GM23338 (cell line): ENCODE measurements around the gene PRELID1. TPM values are rescaled to one million over a fixed set of nuclear protein-coding genes. Genes with fewer than 3 reads are reported as not detected.

Experiments
- ATAC-seq: fragments of 200-7000 bp; cut with Tn5 transposase; 3 replicates; pipeline ENCODE4 v1.9.1; 2020
- DNase-seq: peaks from one replicate; pipeline ENCODE4 v3.0.0-alpha.2; 2015; ENCODE audit warnings: low spot score
- H2AFZ ChIP-seq: fragments of 200-600 bp; sonication (generic); 2 replicates; pipeline ENCODE4 v1.8.0; 2016; ENCODE audit warnings: antibody characterized with exemption, mild to moderate bottlenecking, moderate library complexity
- H3F3A ChIP-seq: fragments of 200-600 bp; sonication (generic); replicated peaks from 2 replicates; pipeline ENCODE4 v1.8.0; 2017; ENCODE audit warnings: antibody characterized with exemption, mixed run types, low read depth
- H3K27ac ChIP-seq: fragments of 200-600 bp; sonication (generic); 2 replicates; pipeline ENCODE4 v1.6.1; 2016; ENCODE audit warnings: low read depth
- H3K27me3 ChIP-seq: fragments of 200-600 bp; sonication (generic); 2 replicates; pipeline ENCODE4 v1.8.0; 2016; ENCODE audit warnings: mild to moderate bottlenecking, mixed run types, moderate library complexity; ENCODE audit not compliant: insufficient read depth
- H3K36me3 ChIP-seq: fragments of 200-600 bp; sonication (generic); 2 replicates; pipeline ENCODE4 v1.8.0; 2016; ENCODE audit warnings: mild to moderate bottlenecking; ENCODE audit not compliant: insufficient read depth
- H3K4me1 ChIP-seq: fragments of 200-600 bp; sonication (generic); 2 replicates; pipeline ENCODE4 v1.8.0; 2016; ENCODE audit warnings: mild to moderate bottlenecking, moderate library complexity; ENCODE audit not compliant: insufficient read depth
- H3K4me2 ChIP-seq: fragments of 200-600 bp; sonication (generic); 2 replicates; pipeline ENCODE4 v1.7.1; 2017; ENCODE audit warnings: mixed run types
- H3K4me3 ChIP-seq: fragments of 200-600 bp; sonication (generic); 2 replicates; pipeline ENCODE4 v1.6.1; 2016; ENCODE audit warnings: mixed run types
- H3K79me2 ChIP-seq: fragments of 200-600 bp; sonication (generic); replicated peaks from 2 replicates; pipeline ENCODE4 v1.8.0; 2017; ENCODE audit warnings: mild to moderate bottlenecking; ENCODE audit not compliant: insufficient read depth
- H3K9me2 ChIP-seq: fragments of 200-600 bp; sonication (generic); 2 replicates; pipeline ENCODE4 v1.8.0; 2017; ENCODE audit not compliant: insufficient read depth
- H4K20me1 ChIP-seq: fragments of 200-600 bp; sonication (generic); replicated peaks from 2 replicates; pipeline ENCODE4 v1.8.0; 2017; ENCODE audit warnings: mild to moderate bottlenecking; ENCODE audit not compliant: insufficient read depth
- H3K27ac Mint-ChIP-seq: 2 replicates; pipeline ENCODE4 v1.8.0; 2020; ENCODE audit warnings: inconsistent platforms, mild to moderate bottlenecking, moderate library complexity, mixed read lengths
- H3K27me3 Mint-ChIP-seq: 3 replicates; pipeline ENCODE4 v1.8.0; 2022; ENCODE audit warnings: low read depth, mild to moderate bottlenecking, moderate library complexity, mixed read lengths, inconsistent platforms; ENCODE audit not compliant: insufficient read depth, poor library complexity
- H3K36me3 Mint-ChIP-seq: 3 replicates; pipeline ENCODE4 v1.8.0; 2021; ENCODE audit warnings: low read depth, mild to moderate bottlenecking, inconsistent platforms, moderate library complexity, mixed read lengths
- H3K4me1 Mint-ChIP-seq: 3 replicates; pipeline ENCODE4 v1.8.0; 2020; ENCODE audit warnings: mild to moderate bottlenecking, inconsistent platforms, mixed read lengths
- H3K4me3 Mint-ChIP-seq: 3 replicates; pipeline ENCODE4 v1.8.0; 2021; ENCODE audit warnings: moderate library complexity, mild to moderate bottlenecking, inconsistent platforms, mixed read lengths
- H3K9me3 Mint-ChIP-seq: 3 replicates; pipeline ENCODE4 v1.8.0; 2020; ENCODE audit warnings: moderate library complexity, mild to moderate bottlenecking, inconsistent platforms, mixed read lengths
- CREB1 ChIP-seq: fragments of 250-450 bp; sonication (Bioruptor Pico); IDR thresholded peaks from 2 replicates; pipeline ENCODE4 v1.5.0; 2020; ENCODE audit warnings: low read depth, mild to moderate bottlenecking, moderate library complexity
- EZH2 ChIP-seq: fragments of 200-600 bp; sonication (generic); IDR thresholded peaks from one replicate; pipeline ENCODE4 v1.8.0; 2017; ENCODE audit warnings: antibody characterized with exemption, mild to moderate bottlenecking, low read depth; ENCODE audit not compliant: unreplicated experiment
- EZH2phosphoT487 ChIP-seq: fragments of 200-600 bp; sonication (generic); IDR thresholded peaks from one replicate; pipeline ENCODE4 v1.8.1; 2018; ENCODE audit warnings: antibody characterized with exemption; ENCODE audit not compliant: unreplicated experiment
- POLR2AphosphoS5 ChIP-seq: IDR thresholded peaks from 2 replicates; pipeline ENCODE4 v1.6.1; 2016; ENCODE audit warnings: antibody characterized with exemption, low read depth
- STAT1 ChIP-seq: IDR thresholded peaks from one replicate; pipeline ENCODE4 v1.6.1; 2016; ENCODE audit warnings: antibody characterized with exemption; ENCODE audit not compliant: unreplicated experiment
- ZNF114 ChIP-seq: fragments of 250-450 bp; sonication (Bioruptor Pico); IDR thresholded peaks from 2 replicates; pipeline ENCODE4 v1.5.0; 2020; ENCODE audit warnings: mild to moderate bottlenecking, moderate library complexity
- ZNF462 ChIP-seq: fragments of 250-450 bp; sonication (Bioruptor Pico); IDR thresholded peaks from 2 replicates; pipeline ENCODE4 v1.5.0; 2020; ENCODE audit warnings: mild to moderate bottlenecking, moderate library complexity
- long read RNA-seq: library from polyadenylated mRNA; unstranded; transcript quantifications from one replicate; pipeline ENCODE4 v2.0.0, GENCODE V29; 2020; ENCODE audit not compliant: unreplicated experiment
- polyA plus RNA-seq: library from polyadenylated mRNA; unstranded; fragments of >200 nt; fragmentation: Nextera tagmentation; extraction: Ambion mirVana; gene quantifications from 2 replicates; pipeline ENCODE4 v1.2.1, GENCODE V29; 2016
- total RNA-seq: library from RNA; depleted of rRNA; stranded (reverse); fragments of >200 nt; shearing (Covaris generic); gene quantifications from 2 replicates; pipeline ENCODE4 v1.2.3, GENCODE V29; 2014; rRNA removed
- TF ChIP-seq, protein P1 (sequence below), 2 experiments: fragments of 200-600 bp in 1 of 2; sonication (generic) in 1 of 2; conservative IDR thresholded peaks; 2 replicates each; pipeline versions ENCODE4 v1.5.1 to v1.6.1; 2016 to 2017; ENCODE audit warnings: antibody characterized with exemption in 2 of 2, low read depth in 2 of 2, mild to moderate bottlenecking in 2 of 2, moderate library complexity in 1 of 2
- TF ChIP-seq, protein P2 (sequence below): IDR thresholded peaks from 2 replicates; pipeline ENCODE4 v1.6.1; 2016; ENCODE audit warnings: antibody characterized with exemption
- TF ChIP-seq, protein P3 (sequence below): IDR thresholded peaks from one replicate; pipeline ENCODE4 v1.6.1; 2018; ENCODE audit warnings: antibody characterized with exemption; ENCODE audit not compliant: unreplicated experiment

Gene PRELID1
- total RNA-seq (271 and 328 TPM in 2 replicates), polyA plus RNA-seq (349 and 359 TPM in 2 replicates)
- long read RNA-seq, transcript PRELID1-201 (5 exons, 1,261 nt) = major isoform, 459 of 471 reads
- long read RNA-seq, partial matches to known transcripts = 3 of 471 reads
- long read RNA-seq, other reads (novel, unspliced or antisense) = 8 of 471 reads

DNA sequence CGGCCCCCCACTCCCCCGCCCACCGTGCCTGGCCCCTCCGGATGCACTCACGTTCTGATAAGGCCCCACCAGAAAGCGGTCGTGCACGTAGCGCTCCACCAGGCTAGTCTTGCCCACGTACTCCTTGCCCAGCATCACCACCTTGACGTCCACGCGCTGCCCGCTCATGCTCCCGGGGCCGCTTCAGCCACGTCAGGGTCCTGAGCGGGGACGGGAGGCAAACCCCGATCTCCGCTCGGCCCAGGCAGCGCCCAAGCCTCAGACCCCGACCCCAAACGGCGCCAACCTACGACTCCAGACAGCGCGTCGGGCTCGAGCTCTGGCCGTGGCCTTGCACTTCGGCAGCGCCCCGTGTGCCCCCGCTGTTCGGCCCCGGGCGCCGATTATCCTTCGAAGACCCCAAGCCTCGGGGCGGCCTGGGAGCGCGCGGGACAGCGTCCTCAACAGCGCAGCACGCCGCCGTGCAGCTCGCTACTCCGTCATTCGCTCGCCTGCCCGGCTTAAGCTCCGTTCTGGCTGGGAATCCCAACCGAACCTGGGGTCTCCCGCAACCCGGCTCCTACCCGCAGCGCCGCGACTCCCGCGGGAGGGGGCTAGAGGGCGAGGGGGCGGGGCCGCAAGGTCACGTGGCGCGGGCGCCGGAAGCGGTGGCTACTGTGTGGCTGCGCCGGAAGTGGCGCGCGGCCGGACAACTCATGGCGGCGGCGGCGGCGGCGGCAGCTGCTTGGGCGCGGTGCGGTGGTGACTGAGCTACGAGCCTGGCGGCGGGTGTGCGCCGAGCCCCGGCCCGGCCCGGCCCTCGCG, at the start of gene PRELID1, which contains the start of gene RAB24:
PRELID1 (plus strand) TSS at position 679 of the 804 bp plus-strand sequence. CDS start 187 bp downstream, outside the sequence.
RAB24 (minus strand) TSS at position 599 of the 804 bp plus-strand sequence; CDS start at position 168, 431 bp downstream.
- Mint-ChIP-seq H3K4me3 (peak within 1 kb of the TSS; percentile 99), H3K36me3 (peaks cover 53% of the 10 kb centered on the region), H3K9me3 (no peaks in the 10 kb centered on the region; the same call in 2 of the 3 replicates), H3K27me3 (peaks cover 33% of the 10 kb centered on the region), H3K4me1 (peaks cover 52% of the 10 kb centered on the region), H3K27ac (peak within 1 kb of the TSS; percentile 97)
- Histone ChIP-seq H3K27me3 (no peaks in the 10 kb centered on the region), H3K4me3 (peak within 1 kb of the TSS; percentile 99), H3K36me3 (peaks cover 17% of the 10 kb centered on the region), H4K20me1 (peaks cover 36% of the 10 kb centered on the region), H3F3A (peaks cover 41% of the 10 kb centered on the region), H3K4me2 (peak within 1 kb of the TSS; percentile 99), H3K27ac (peak within 1 kb of the TSS; percentile 80; the same call in 1 of the 2 replicates), H3K79me2 (peaks cover 25% of the 10 kb centered on the region), H3K9me2 (no peaks in the 10 kb centered on the region), H3K4me1 (peaks cover 21% of the 10 kb centered on the region), H2AFZ (peak within 1 kb of the TSS; percentile 83)
- ATAC-seq (peak; percentile 58), DNase-seq (peak; percentile 96)
- TF ChIP-seq, protein P1, sequence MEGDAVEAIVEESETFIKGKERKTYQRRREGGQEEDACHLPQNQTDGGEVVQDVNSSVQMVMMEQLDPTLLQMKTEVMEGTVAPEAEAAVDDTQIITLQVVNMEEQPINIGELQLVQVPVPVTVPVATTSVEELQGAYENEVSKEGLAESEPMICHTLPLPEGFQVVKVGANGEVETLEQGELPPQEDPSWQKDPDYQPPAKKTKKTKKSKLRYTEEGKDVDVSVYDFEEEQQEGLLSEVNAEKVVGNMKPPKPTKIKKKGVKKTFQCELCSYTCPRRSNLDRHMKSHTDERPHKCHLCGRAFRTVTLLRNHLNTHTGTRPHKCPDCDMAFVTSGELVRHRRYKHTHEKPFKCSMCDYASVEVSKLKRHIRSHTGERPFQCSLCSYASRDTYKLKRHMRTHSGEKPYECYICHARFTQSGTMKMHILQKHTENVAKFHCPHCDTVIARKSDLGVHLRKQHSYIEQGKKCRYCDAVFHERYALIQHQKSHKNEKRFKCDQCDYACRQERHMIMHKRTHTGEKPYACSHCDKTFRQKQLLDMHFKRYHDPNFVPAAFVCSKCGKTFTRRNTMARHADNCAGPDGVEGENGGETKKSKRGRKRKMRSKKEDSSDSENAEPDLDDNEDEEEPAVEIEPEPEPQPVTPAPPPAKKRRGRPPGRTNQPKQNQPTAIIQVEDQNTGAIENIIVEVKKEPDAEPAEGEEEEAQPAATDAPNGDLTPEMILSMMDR (conservative IDR thresholded peaks at IDR 0.05; ENCODE audit: low read depth in 2 of 2) = peak in 1 of 2 experiments; percentile 33; a peak in 1 of 4 replicates
- TF ChIP-seq, protein P2, sequence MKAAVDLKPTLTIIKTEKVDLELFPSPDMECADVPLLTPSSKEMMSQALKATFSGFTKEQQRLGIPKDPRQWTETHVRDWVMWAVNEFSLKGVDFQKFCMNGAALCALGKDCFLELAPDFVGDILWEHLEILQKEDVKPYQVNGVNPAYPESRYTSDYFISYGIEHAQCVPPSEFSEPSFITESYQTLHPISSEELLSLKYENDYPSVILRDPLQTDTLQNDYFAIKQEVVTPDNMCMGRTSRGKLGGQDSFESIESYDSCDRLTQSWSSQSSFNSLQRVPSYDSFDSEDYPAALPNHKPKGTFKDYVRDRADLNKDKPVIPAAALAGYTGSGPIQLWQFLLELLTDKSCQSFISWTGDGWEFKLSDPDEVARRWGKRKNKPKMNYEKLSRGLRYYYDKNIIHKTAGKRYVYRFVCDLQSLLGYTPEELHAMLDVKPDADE = no peak
- TF ChIP-seq POLR2AphosphoS5 (peak; percentile 94), CREB1 (CRISPR knock-in tag) (peak; percentile 81), ZNF114 (CRISPR knock-in tag) (no peak), EZH2 (no peak), EZH2phosphoT487 (no peak), ZNF462 (CRISPR knock-in tag) (no peak), STAT1 (no peak)
- TF ChIP-seq, protein P3, sequence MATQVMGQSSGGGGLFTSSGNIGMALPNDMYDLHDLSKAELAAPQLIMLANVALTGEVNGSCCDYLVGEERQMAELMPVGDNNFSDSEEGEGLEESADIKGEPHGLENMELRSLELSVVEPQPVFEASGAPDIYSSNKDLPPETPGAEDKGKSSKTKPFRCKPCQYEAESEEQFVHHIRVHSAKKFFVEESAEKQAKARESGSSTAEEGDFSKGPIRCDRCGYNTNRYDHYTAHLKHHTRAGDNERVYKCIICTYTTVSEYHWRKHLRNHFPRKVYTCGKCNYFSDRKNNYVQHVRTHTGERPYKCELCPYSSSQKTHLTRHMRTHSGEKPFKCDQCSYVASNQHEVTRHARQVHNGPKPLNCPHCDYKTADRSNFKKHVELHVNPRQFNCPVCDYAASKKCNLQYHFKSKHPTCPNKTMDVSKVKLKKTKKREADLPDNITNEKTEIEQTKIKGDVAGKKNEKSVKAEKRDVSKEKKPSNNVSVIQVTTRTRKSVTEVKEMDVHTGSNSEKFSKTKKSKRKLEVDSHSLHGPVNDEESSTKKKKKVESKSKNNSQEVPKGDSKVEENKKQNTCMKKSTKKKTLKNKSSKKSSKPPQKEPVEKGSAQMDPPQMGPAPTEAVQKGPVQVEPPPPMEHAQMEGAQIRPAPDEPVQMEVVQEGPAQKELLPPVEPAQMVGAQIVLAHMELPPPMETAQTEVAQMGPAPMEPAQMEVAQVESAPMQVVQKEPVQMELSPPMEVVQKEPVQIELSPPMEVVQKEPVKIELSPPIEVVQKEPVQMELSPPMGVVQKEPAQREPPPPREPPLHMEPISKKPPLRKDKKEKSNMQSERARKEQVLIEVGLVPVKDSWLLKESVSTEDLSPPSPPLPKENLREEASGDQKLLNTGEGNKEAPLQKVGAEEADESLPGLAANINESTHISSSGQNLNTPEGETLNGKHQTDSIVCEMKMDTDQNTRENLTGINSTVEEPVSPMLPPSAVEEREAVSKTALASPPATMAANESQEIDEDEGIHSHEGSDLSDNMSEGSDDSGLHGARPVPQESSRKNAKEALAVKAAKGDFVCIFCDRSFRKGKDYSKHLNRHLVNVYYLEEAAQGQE = no peak
